Pulmonary artery endothelial cell (primary cell): ENCODE measurements around the gene USP17L20. TPM values are rescaled to one million over a fixed set of nuclear protein-coding genes. Genes with fewer than 3 reads are reported as not detected.
"Not testable (repeated sequence)": the region's sequence is repeated elsewhere in the genome, so short reads cannot be mapped to it uniquely, and the experiment has no call there.

Experiments used
- DNase-seq: peaks from one replicate; pipeline ENCODE4 v3.0.0-alpha.2; 2011; ENCODE audit warnings: low read depth, low spot score
- total RNA-seq: library from RNA; depleted of rRNA; stranded (reverse); fragments of >200 nt; gene quantifications from 2 replicates; pipeline ENCODE4 v1.2.3, GENCODE V29; 2014

Gene USP17L20
- not detected in 2 replicates for total RNA-seq

- DNase-seq, result not testable (repeated sequence)
Observed at GRCh38 chr4:9257824-9258223, at the start of gene USP17L20. USP17L20 (plus strand) TSS chr4:9258124; CDS start chr4:9258124, 0 bp downstream.

- DNase-seq, result not testable (repeated sequence)
Observed at GRCh38 chr4:9210357-9210756, 47.6 kb upstream of the USP17L20 start, which contains the start of gene USP17L10. USP17L10 (plus strand) TSS chr4:9210657; CDS start chr4:9210657, 0 bp downstream.

GRCh38 chr4:9214701-9215100 is 43.2 kb upstream of the USP17L20 start:
- DNase-seq, result not testable (repeated sequence)

- DNase-seq, result not testable (repeated sequence)
Observed at GRCh38 chr4:9215105-9215504, 42.8 kb upstream of the USP17L20 start, which contains the start of gene USP17L11. USP17L11 (plus strand) TSS chr4:9215405; CDS start chr4:9215405, 0 bp downstream.

- DNase-seq, result not testable (repeated sequence)
Observed at GRCh38 chr4:9219852-9220251, 38.1 kb upstream of the USP17L20 start, which contains the start of gene USP17L12. USP17L12 (plus strand) TSS chr4:9220152; CDS start chr4:9220152, 0 bp downstream.

- not testable (repeated sequence) for DNase-seq
Observed at GRCh38 chr4:9224596-9224995, 33.3 kb upstream of the USP17L20 start, which contains the start of gene USP17L13. USP17L13 (plus strand) TSS chr4:9224896; CDS start chr4:9224896, 0 bp downstream.

GRCh38 chr4:9230249-9230648 is 27.7 kb upstream of the USP17L20 start:
- not testable (repeated sequence) for DNase-seq

- DNase-seq, result not testable (repeated sequence)
Observed at GRCh38 chr4:9234085-9234484, 23.8 kb upstream of the USP17L20 start, which contains the start of gene USP17L15. USP17L15 (plus strand) TSS chr4:9234385; CDS start chr4:9234385, 0 bp downstream.

- DNase-seq, result not testable (repeated sequence)
Observed at GRCh38 chr4:9238461-9238860, 19.5 kb upstream of the USP17L20 start.

GRCh38 chr4:9243579-9243978 is 14.3 kb upstream of the USP17L20 start, which contains the start of gene USP17L17:
USP17L17 (plus strand) TSS chr4:9243879; CDS start chr4:9243879, 0 bp downstream.
- not testable (repeated sequence) for DNase-seq

- not testable (repeated sequence) for DNase-seq
Observed at GRCh38 chr4:9247953-9248680, 9.8 kb upstream of the USP17L20 start, which contains the start of gene USP17L18. USP17L18 (plus strand) TSS chr4:9248630; CDS start chr4:9248630, 0 bp downstream.

GRCh38 chr4:9253078-9253477 is 4.8 kb upstream of the USP17L20 start, which contains the start of gene USP17L19:
USP17L19 (plus strand) TSS chr4:9253378; CDS start chr4:9253378, 0 bp downstream.
- not testable (repeated sequence) for DNase-seq

- not testable (repeated sequence) for DNase-seq
Observed at GRCh38 chr4:9262572-9262971, 4.6 kb downstream of the USP17L20 start, which contains the start of gene USP17L21. USP17L21 (plus strand) TSS chr4:9262872; CDS start chr4:9262872, 0 bp downstream.

- not testable (repeated sequence) for DNase-seq
Observed at GRCh38 chr4:9267319-9267718, 9.4 kb downstream of the USP17L20 start, which contains the start of gene USP17L22. USP17L22 (plus strand) TSS chr4:9267619; CDS start chr4:9267619, 0 bp downstream.

- not testable (repeated sequence) for DNase-seq
Observed at GRCh38 chr4:9271719-9272118, 13.8 kb downstream of the USP17L20 start.

Other genes starting within 250 kb of the USP17L20 start
- gene FAM90A26, start 87.7 kb upstream of the USP17L20 start, total RNA-seq, result not detected in 2 replicates
- not detected in 2 replicates for gene USP17L10, start 47.5 kb upstream of the USP17L20 start, total RNA-seq
- gene USP17L11, start 42.7 kb upstream of the USP17L20 start, total RNA-seq, result not detected in 2 replicates
- not detected in 2 replicates for gene USP17L12, start 38.0 kb upstream of the USP17L20 start, total RNA-seq
- gene USP17L13, start 33.2 kb upstream of the USP17L20 start, total RNA-seq, result not detected in 2 replicates
- gene USP17L15, start 23.7 kb upstream of the USP17L20 start, total RNA-seq, result not detected in 2 replicates
- gene USP17L17, start 14.2 kb upstream of the USP17L20 start, total RNA-seq, result not detected in 2 replicates
- not detected in 2 replicates for gene USP17L18, start 9.5 kb upstream of the USP17L20 start, total RNA-seq
- not detected in 2 replicates for gene USP17L19, start 4.7 kb upstream of the USP17L20 start, total RNA-seq
- not detected in 2 replicates for gene USP17L21, start 4.7 kb downstream of the USP17L20 start, total RNA-seq
- not detected in 2 replicates for gene USP17L22, start 9.5 kb downstream of the USP17L20 start, total RNA-seq
- gene USP17L24, start 67.0 kb downstream of the USP17L20 start, total RNA-seq, result not detected in 2 replicates
- gene USP17L25, start 71.8 kb downstream of the USP17L20 start, total RNA-seq, result not detected in 2 replicates
- not detected in 2 replicates for gene USP17L26, start 76.5 kb downstream of the USP17L20 start, total RNA-seq
- not detected in 2 replicates for gene USP17L5, start 81.3 kb downstream of the USP17L20 start, total RNA-seq
- gene USP17L27, start 86.0 kb downstream of the USP17L20 start, total RNA-seq, result not detected in 2 replicates
- not detected in 2 replicates for gene USP17L28, start 90.8 kb downstream of the USP17L20 start, total RNA-seq
- gene USP17L29, start 95.5 kb downstream of the USP17L20 start, total RNA-seq, result not detected in 2 replicates
- gene USP17L30, start 105.0 kb downstream of the USP17L20 start, total RNA-seq, result not detected in 2 replicates
- not detected in 2 replicates for gene DEFB131A, start 186.3 kb downstream of the USP17L20 start, total RNA-seq